Activated CD4-positive, alpha-beta memory T cell treated with anti-CD3 and anti-CD28 coated beads, Interleukin-2, amount 10 ng/mL, durations not matched to agents 7 days and 5 days (primary cell): ENCODE measurements around the gene MYOCD. TPM values are rescaled to one million over a fixed set of nuclear protein-coding genes. Genes with fewer than 3 reads are reported as not detected.

ENCODE experiments used
- CTCF ChIA-PET: fragments of 350-600 bp; sonication (Branson Sonifier 250); formaldehyde crosslinking; loops from one replicate; lab custom pipeline; 2021; ENCODE audit warnings: antibody characterized with exemption, inconsistent platforms; lab: Charles Lee
- POLR2A ChIA-PET: fragments of 350-600 bp; sonication (Branson Sonifier 250); formaldehyde crosslinking; loops from one replicate; lab custom pipeline; 2021; ENCODE audit warnings: antibody characterized with exemption; lab: Charles Lee
- DNase-seq: peaks from one replicate; pipeline ENCODE4 v3.0.0-alpha.2; 2020
- H3K27ac Mint-ChIP-seq: one replicate; pipeline ENCODE4 v1.8.0; 2021; ENCODE audit warnings: mild to moderate bottlenecking, mixed read lengths
- H3K27me3 Mint-ChIP-seq: one replicate; pipeline ENCODE4 v1.8.0; 2021; ENCODE audit warnings: mixed read lengths
- H3K36me3 Mint-ChIP-seq: one replicate; pipeline ENCODE4 v1.8.0; 2021; ENCODE audit warnings: low read depth, mixed read lengths
- H3K4me1 Mint-ChIP-seq: one replicate; pipeline ENCODE4 v1.8.0; 2021; ENCODE audit warnings: mixed read lengths
- H3K4me3 Mint-ChIP-seq: one replicate; pipeline ENCODE4 v1.8.0; 2021; ENCODE audit warnings: mild to moderate bottlenecking, mixed read lengths
- H3K9me3 Mint-ChIP-seq: one replicate; pipeline ENCODE4 v1.8.0; 2021; ENCODE audit warnings: mixed read lengths
- total RNA-seq, 2 experiments: library from RNA; stranded (reverse); gene quantifications; one replicate each; pipeline ENCODE4 v1.2.3, GENCODE V29; 2021

Gene MYOCD, protein sequence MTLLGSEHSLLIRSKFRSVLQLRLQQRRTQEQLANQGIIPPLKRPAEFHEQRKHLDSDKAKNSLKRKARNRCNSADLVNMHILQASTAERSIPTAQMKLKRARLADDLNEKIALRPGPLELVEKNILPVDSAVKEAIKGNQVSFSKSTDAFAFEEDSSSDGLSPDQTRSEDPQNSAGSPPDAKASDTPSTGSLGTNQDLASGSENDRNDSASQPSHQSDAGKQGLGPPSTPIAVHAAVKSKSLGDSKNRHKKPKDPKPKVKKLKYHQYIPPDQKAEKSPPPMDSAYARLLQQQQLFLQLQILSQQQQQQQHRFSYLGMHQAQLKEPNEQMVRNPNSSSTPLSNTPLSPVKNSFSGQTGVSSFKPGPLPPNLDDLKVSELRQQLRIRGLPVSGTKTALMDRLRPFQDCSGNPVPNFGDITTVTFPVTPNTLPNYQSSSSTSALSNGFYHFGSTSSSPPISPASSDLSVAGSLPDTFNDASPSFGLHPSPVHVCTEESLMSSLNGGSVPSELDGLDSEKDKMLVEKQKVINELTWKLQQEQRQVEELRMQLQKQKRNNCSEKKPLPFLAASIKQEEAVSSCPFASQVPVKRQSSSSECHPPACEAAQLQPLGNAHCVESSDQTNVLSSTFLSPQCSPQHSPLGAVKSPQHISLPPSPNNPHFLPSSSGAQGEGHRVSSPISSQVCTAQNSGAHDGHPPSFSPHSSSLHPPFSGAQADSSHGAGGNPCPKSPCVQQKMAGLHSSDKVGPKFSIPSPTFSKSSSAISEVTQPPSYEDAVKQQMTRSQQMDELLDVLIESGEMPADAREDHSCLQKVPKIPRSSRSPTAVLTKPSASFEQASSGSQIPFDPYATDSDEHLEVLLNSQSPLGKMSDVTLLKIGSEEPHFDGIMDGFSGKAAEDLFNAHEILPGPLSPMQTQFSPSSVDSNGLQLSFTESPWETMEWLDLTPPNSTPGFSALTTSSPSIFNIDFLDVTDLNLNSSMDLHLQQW
- total RNA-seq, result not detected

DNA sequence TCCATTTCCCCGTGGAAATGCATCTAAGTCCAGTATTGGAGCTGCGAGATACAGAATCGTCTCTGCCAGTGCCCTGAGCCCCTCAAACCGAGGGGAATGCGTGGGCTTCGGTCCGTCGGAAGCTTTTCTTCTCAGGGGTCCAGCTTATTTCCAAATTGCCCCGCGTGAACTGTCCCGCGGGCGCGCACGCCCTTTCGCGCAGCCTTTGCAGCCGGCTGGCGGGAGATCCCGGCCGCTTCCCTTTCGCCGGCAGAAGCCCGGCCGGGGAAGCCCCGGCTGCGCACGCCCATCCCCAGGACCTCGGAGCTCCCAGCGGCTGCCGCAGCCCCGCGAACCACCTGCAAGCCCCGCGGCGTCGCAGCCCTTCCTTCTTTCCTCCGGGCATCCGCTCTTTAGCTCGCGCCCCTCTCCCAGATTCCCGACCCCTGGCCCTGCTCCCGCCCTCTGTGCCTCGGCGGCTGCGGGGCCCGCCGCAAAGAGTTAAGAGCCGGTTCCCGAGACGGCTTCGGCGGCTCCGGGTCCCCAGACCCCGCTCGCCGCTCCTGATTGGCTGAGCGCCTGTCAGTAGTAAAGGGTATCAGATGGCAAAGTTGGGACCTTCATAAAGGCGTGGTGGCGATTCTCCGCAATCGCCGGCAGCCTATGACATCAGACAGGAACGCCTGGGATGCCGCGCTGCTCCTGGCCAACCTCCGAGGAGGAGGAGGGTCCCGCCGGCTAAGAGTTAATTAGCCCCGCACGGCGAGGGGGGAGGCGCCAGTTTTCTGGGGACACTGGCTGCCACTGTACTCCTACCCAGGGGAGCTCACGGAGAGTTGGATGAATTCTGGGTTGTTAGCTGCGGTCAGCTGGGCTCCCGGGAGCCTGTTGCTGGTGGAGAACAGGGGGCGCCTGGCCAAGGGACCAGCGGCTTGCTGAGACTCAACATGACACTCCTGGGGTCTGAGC, at the start of gene MYOCD:
Gene MYOCD (plus strand): TSS at position 628 of the 948 bp plus-strand sequence. CDS start 299 bp downstream, at position 927.
- H3K36me3 Mint-ChIP-seq, result no peaks in the 10 kb centered on the region
- ChIA-PET POLR2A (no interaction called here), CTCF (no interaction called here)
- H3K4me3 Mint-ChIP-seq, result no peak within 1 kb of the TSS
- no peaks in the 10 kb centered on the region for H3K4me1 Mint-ChIP-seq
- H3K27me3 Mint-ChIP-seq, result peaks cover 31% of the 10 kb centered on the region
- no peaks in the 10 kb centered on the region for H3K9me3 Mint-ChIP-seq
- DNase-seq, result no peak
- no peak within 1 kb of the TSS for H3K27ac Mint-ChIP-seq

DNA sequence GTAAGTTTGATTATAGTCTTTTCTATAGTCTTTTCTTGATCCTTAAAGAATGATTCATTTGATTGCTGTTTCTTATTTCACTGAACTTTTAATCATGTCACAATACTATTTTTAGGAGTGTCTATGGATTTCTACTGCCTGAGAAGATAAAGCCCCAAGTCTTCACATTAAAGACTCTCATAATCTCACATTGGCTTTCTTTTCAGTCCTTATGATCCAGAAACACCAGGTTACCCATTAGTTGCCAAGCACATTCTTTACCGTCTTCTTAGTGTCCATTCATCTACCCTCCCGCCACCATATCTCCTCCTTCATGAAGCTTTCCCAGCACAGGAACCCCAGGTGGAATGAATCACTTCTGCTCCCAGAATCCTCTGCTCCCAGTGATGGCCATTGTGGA, 49.5 kb upstream of the MYOCD start:
- no peak overlapping the region for H3K4me3 Mint-ChIP-seq
- H3K4me1 Mint-ChIP-seq, result no peaks in the 10 kb centered on the region
- ChIA-PET POLR2A (no interaction called here), CTCF (no interaction called here)
- H3K36me3 Mint-ChIP-seq, result no peaks in the 10 kb centered on the region
- H3K27me3 Mint-ChIP-seq, result no peaks in the 10 kb centered on the region
- no peak overlapping the region for H3K27ac Mint-ChIP-seq
- DNase-seq, result no peak
- H3K9me3 Mint-ChIP-seq, result peaks cover 8% of the 10 kb centered on the region

DNA sequence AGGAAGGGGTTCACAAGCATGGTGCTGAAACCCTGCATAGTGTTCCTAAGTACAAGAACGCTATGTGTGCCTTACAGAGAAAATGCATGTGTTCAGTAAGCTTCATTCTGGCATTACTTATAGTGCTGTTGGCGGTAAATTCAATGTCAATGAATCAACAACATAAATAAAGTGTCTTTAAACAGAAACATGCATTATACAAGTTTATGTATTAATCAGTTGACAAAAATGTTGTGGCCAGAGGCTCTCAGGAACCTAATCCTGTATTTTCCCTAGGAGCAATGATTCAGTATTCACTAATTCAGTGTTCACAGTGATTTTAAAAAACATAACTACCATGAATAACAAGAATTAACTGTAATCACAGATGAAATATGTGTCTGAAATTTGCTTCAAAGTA, 47.1 kb upstream of the MYOCD start:
- Mint-ChIP-seq H3K9me3 (peaks cover 17% of the 10 kb centered on the region), H3K4me3 (no peak overlapping the region), H3K36me3 (no peaks in the 10 kb centered on the region), H3K4me1 (no peaks in the 10 kb centered on the region), H3K27ac (no peak overlapping the region), H3K27me3 (no peaks in the 10 kb centered on the region)
- ChIA-PET CTCF (no interaction called here), POLR2A (no interaction called here)
- DNase-seq, result no peak

DNA sequence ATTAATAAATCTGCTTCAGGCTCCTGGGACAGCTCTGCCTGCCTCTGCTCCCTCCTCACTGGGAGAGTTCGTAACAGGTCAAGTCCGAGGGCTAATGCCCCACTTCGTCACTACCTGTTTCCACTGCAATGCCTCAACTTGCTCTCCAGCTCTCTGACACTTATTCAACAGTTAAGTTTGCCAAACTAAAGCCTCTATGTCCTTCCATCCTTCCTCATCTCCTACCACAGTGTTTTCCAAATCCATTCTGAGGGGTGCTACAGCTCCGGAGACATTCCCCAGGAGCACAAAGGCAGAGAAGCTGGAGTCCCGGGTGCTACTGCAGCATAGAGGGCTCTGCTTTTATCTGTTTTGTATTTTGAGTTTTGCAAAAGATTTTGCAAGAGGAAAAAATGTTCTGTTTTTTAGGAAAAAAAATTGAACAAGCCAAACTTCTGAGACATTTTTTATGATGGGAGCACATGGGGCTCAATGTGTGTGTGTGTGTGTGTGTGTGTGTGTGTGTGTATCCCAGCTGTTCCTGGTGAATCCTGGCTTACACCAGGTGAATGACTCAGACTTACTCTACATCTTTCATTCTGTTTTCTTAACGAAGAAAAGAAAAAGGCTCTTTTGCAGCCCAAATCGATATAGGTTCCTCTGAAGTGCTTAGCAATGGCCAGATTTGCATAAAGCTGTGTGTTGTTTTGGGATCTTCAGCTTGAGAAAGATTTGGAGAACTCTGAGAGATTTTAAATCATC, 46.1 kb upstream of the MYOCD start:
- Mint-ChIP-seq H3K27me3 (no peaks in the 10 kb centered on the region), H3K9me3 (peaks cover 24% of the 10 kb centered on the region), H3K27ac (no peak overlapping the region), H3K4me3 (no peak overlapping the region), H3K4me1 (no peaks in the 10 kb centered on the region), H3K36me3 (no peaks in the 10 kb centered on the region)
- ChIA-PET POLR2A (interaction anchor here (0.8 kb wide), 1 partner anchor 9 kb away, joined by 3 read pairs; no protein-coding TSS in a partner anchor), CTCF (no interaction called here)
- no peak for DNase-seq

DNA sequence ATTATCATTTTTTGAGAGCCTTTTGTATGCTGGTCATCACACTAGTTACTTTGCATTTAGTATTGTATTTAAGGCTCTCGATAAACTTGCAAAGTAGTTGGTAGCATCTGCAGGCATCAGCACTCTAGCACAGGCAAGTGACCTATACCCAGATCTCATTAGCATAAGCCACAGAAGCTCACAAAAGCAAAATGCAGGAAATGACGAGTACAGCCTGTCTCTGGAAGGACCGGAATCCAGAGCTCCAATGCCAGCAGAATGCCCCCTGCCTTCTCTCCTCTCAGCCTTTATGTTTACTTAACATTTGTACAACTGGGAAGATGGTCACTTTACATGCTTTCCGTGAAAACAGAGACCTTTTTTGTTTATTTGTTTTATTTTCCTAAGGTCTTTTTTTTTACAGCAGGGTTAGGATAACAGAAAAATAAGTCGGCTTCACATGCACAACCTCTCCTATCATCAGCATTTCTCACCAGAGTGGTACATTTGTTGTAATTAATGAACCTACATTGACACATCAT, 45.4 kb upstream of the MYOCD start:
- ChIA-PET POLR2A (interaction anchor here (0.8 kb wide), 1 partner anchor 9 kb away, joined by 3 read pairs; no protein-coding TSS in a partner anchor), CTCF (interaction anchor here (0.6 kb wide), 1 partner anchor 383 kb away, joined by 4 read pairs; no protein-coding TSS in a partner anchor)
- Mint-ChIP-seq H3K36me3 (no peaks in the 10 kb centered on the region), H3K27me3 (no peaks in the 10 kb centered on the region), H3K4me1 (no peaks in the 10 kb centered on the region), H3K4me3 (no peak overlapping the region), H3K27ac (no peak overlapping the region), H3K9me3 (peaks cover 24% of the 10 kb centered on the region)
- DNase-seq, result no peak

DNA sequence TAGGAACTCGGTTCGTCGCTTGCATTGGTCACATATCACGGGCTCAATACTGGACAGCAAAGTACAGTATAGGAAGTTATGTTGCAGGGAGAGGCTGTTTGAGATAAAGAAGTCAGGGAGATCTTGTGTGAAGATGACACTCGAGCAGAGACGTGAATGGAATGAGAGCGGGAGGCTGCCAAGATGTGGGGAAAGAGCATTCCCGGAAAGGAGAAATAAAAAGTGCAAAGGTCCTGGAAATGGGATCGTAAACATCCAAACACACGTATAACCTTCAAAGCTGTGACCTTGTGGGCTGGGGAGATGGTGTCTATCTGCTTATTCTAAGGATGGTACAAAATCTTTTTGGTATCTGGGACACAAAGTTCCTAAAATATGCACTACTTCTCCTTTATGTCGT, 43.0 kb upstream of the MYOCD start:
- CTCF ChIA-PET, result no interaction called here
- POLR2A ChIA-PET, result no interaction called here
- DNase-seq, result no peak

DNA sequence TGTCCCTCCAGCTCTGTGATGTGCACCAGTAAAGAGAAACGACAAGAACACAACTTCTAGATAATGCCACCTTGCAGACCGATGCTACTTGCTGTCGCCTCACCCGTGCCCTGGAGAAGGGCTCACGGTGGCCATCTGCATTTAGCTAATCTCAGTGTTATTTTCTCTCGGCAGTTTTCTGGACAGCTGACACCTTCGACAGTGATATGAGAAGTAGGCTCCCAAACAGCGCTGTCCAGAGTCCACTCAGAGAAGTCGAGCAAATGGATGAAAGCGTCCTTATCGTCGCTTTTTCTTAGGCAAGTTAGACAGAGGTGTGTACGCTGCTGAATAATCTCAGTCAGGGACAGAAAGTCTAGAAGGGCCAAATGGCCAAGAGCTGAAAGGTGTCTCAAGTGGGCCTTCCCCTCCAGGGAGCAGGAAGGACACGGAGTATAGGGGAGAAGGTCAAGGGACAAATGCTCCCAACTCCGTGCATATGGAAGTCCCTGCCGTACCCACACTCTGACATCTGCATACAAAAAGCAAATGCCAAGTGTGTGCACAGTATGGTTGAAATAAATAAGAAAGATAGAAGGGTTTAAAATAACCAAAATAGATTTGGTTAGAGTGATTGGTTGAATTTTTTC, 42.4 kb upstream of the MYOCD start:
- Mint-ChIP-seq H3K36me3 (no peaks in the 10 kb centered on the region), H3K27ac (no peak overlapping the region), H3K4me1 (no peaks in the 10 kb centered on the region), H3K9me3 (peaks cover 21% of the 10 kb centered on the region), H3K27me3 (no peaks in the 10 kb centered on the region), H3K4me3 (no peak overlapping the region)
- ChIA-PET CTCF (no interaction called here), POLR2A (no interaction called here)
- no peak for DNase-seq

More for the DNA sequence above, 43.0 kb upstream of the MYOCD start:
- no peak overlapping the region for H3K27ac Mint-ChIP-seq
- no peaks in the 10 kb centered on the region for H3K27me3 Mint-ChIP-seq
- no peaks in the 10 kb centered on the region for H3K36me3 Mint-ChIP-seq
- peaks cover 21% of the 10 kb centered on the region for H3K9me3 Mint-ChIP-seq
- H3K4me3 Mint-ChIP-seq, result no peak overlapping the region
- H3K4me1 Mint-ChIP-seq, result no peaks in the 10 kb centered on the region

DNA sequence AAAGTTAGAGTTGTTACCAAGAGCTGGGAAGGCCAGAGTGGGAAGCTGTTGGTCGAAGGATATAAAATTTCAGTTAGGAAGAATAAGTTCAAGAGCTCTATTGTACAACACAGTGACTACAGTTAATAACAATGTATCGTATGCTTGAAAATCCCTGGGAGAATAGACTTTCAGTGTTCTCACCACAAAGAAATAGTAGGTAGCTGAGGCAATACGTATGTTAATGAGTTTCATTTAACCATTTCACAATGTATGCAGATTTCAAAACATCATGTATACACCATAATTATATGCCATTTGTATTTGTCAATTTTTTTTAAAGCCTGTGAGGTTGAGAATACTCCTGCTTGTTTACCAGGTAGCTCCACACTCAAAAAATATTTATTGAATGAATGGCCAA, 41.5 kb upstream of the MYOCD start:
- Mint-ChIP-seq H3K9me3 (peaks cover 21% of the 10 kb centered on the region), H3K36me3 (no peaks in the 10 kb centered on the region), H3K27me3 (no peaks in the 10 kb centered on the region), H3K27ac (no peak overlapping the region), H3K4me3 (no peak overlapping the region), H3K4me1 (no peaks in the 10 kb centered on the region)
- no peak for DNase-seq
- CTCF ChIA-PET, result no interaction called here
- POLR2A ChIA-PET, result no interaction called here

DNA sequence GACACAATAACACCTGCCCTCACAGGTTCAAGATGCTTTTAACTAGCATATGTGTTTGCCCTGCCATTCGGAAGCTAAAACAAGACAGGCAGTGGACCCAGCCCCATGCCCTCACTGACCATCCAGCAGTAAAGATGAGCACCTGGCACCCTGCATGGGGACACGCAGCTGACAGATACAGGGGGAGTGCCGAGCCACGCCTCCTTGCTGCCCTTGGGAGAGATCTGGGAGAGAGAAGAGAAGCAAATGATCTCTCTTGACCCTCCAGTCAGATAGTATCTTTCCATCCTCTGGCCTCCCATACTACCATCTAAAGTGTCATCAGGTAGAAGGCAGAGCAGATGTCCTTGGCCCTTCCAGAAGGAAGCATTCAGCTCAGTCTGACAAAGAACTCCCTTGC, 40.6 kb upstream of the MYOCD start:
- DNase-seq, result no peak
- POLR2A ChIA-PET, result no interaction called here
- no peak overlapping the region for H3K4me3 Mint-ChIP-seq
- H3K9me3 Mint-ChIP-seq, result peaks cover 21% of the 10 kb centered on the region
- no peaks in the 10 kb centered on the region for H3K4me1 Mint-ChIP-seq
- H3K27me3 Mint-ChIP-seq, result no peaks in the 10 kb centered on the region
- H3K36me3 Mint-ChIP-seq, result no peaks in the 10 kb centered on the region
- CTCF ChIA-PET, result no interaction called here
- no peak overlapping the region for H3K27ac Mint-ChIP-seq

DNA sequence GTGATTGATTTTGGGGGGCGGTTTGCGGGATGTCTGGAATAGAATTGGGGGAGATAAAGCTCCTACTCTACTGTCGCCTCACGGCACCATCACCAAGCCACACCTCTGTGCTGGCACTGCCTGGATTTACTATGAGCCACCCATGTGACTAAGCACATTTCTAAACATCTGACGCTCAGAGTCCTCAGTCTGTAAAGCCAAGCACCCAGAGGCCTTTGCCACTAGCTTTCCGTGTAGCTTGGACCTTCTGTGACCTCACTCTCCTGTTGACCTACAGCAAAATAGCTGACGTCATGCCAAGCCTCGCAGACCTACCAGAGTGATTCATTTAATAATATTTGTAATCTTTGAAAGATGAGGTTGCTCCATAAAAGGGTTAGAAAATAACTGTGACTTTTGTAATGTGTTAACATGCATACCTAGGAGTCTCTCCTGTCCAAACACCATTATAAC, 38.5 kb upstream of the MYOCD start:
- ChIA-PET POLR2A (no interaction called here), CTCF (no interaction called here)
- DNase-seq, result no peak
- no peaks in the 10 kb centered on the region for H3K27me3 Mint-ChIP-seq
- no peak overlapping the region for H3K27ac Mint-ChIP-seq
- no peak overlapping the region for H3K4me3 Mint-ChIP-seq
- H3K9me3 Mint-ChIP-seq, result peaks cover 16% of the 10 kb centered on the region
- no peaks in the 10 kb centered on the region for H3K4me1 Mint-ChIP-seq
- no peaks in the 10 kb centered on the region for H3K36me3 Mint-ChIP-seq

DNA sequence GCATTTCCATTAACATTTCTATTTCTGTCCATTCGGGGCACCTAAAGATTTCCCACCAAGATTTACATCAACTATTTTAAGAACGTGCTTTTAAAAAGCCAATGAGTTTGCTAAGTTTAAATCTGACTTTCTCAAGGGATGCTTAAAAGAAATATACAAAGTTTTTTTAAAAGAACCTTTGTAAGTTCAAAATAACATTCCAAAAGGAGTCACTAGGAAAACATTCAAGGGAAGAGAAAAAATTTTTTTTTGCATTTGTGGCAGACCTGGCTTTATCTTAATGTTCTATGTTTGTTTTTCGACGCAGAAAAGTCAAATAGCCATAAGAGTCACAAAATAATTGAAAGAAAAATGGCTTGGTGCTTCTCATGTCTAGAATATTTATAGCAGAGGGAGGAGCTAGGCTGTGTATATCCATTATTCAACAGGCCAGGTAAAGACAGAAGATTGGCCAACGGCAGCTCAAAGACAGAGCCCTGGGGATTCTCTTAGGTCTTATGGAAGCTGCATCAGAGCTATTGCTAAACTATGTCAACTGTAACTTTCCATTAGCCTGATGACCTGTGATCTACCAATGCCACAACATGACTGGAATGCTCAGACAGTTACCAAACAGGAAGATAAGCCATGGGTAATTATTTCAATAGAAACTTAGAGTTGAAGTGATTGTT, 37.8 kb upstream of the MYOCD start:
- CTCF ChIA-PET, result interaction anchor here (0.6 kb wide), 1 partner anchor 1942 kb away, joined by 5 read pairs; no protein-coding TSS in a partner anchor
- peaks cover 16% of the 10 kb centered on the region for H3K9me3 Mint-ChIP-seq
- POLR2A ChIA-PET, result no interaction called here

More for the DNA sequence above, 37.8 kb upstream of the MYOCD start:
- Mint-ChIP-seq H3K4me1 (no peaks in the 10 kb centered on the region), H3K27ac (no peak overlapping the region), H3K27me3 (no peaks in the 10 kb centered on the region), H3K4me3 (no peak overlapping the region), H3K36me3 (no peaks in the 10 kb centered on the region)
- no peak for DNase-seq
